Stimulated activated CD8-positive, alpha-beta memory T cell treated with anti-CD3 and anti-CD28 coated beads, Interleukin-2, amount 100 ng/mL, for 48 hours (primary cell): ENCODE measurements around the gene PRELID2.
"Not testable (repeated sequence)": the region's sequence is repeated elsewhere in the genome, so short reads cannot be mapped to it uniquely, and the experiment has no call there.

Source experiments
- DNase-seq, 2 donors: peaks; one replicate each; pipeline ENCODE4 v3.0.0-alpha.2; 2020; ENCODE audit warnings: low read depth in 2 of 2

PRELID2 gene

GRCh38 chr5:145834917-145835847, at the start of gene PRELID2:
Gene PRELID2, minus strand, starts transcription at chr5:145835342. Its CDS starts 91 bp downstream, at chr5:145835251.
- peak; percentile 42 to 51 for DNase-seq

- DNase-seq, result no peak
Measured at GRCh38 chr5:145874765-145875164, 39.6 kb upstream of the PRELID2 start.

- DNase-seq, result no peak
Measured at GRCh38 chr5:145872914-145873313, 37.8 kb upstream of the PRELID2 start, which contains the start of gene GRXCR2. Gene GRXCR2, minus strand, starts transcription at chr5:145873014. Its CDS starts 46 bp downstream, at chr5:145872968.

- DNase-seq, result no peak
Measured at GRCh38 chr5:145872486-145872885, 37.3 kb upstream of the PRELID2 start.

GRCh38 chr5:145869753-145870152, 34.6 kb upstream of the PRELID2 start:
- DNase-seq, result no peak

GRCh38 chr5:145867806-145868205, 32.7 kb upstream of the PRELID2 start:
- DNase-seq, result no peak

GRCh38 chr5:145864432-145864831, 29.3 kb upstream of the PRELID2 start:
- not testable (repeated sequence) for DNase-seq

GRCh38 chr5:145863003-145863402, 27.9 kb upstream of the PRELID2 start:
- DNase-seq, result no peak

GRCh38 chr5:145859897-145860296, 24.8 kb upstream of the PRELID2 start:
- DNase-seq, result no peak

GRCh38 chr5:145859453-145859852, 24.3 kb upstream of the PRELID2 start:
- no peak for DNase-seq

GRCh38 chr5:145858959-145859358, 23.8 kb upstream of the PRELID2 start:
- DNase-seq, result no peak

GRCh38 chr5:145856285-145856818, 21.2 kb upstream of the PRELID2 start:
- peak in 1 of 2 donors; percentile 17 for DNase-seq

GRCh38 chr5:145855763-145856267, 20.7 kb upstream of the PRELID2 start:
- DNase-seq, result no peak

- DNase-seq, result no peak
Measured at GRCh38 chr5:145854651-145855258, 19.6 kb upstream of the PRELID2 start.

GRCh38 chr5:145853781-145854376, 18.7 kb upstream of the PRELID2 start:
- DNase-seq, result no peak

GRCh38 chr5:145852990-145853389, 17.8 kb upstream of the PRELID2 start:
- no peak for DNase-seq

GRCh38 chr5:145848854-145849253, 13.7 kb upstream of the PRELID2 start:
- no peak for DNase-seq

- DNase-seq, result no peak
Measured at GRCh38 chr5:145847499-145848497, 12.7 kb upstream of the PRELID2 start.

GRCh38 chr5:145846081-145846480, 10.9 kb upstream of the PRELID2 start:
- no peak for DNase-seq

GRCh38 chr5:145841299-145841698, 6.2 kb upstream of the PRELID2 start:
- no peak for DNase-seq
